Lower leg skin (tissue), 4 donors: ENCODE measurements around the gene MLEC. TPM values are rescaled to one million over a fixed set of nuclear protein-coding genes. Genes with fewer than 3 reads are reported as not detected.

Source experiments
- DNase-seq, 2 donors: peaks; one replicate each; pipeline ENCODE4 v3.0.0-alpha.2; 2019; ENCODE audit warnings: low spot score in 2 of 2
- H3K4me3 ChIP-seq: fragments of 200-600 bp; sonication (generic); 2 replicates; pipeline ENCODE4 v1.5.1; 2017; ENCODE audit warnings: mild to moderate bottlenecking, low read depth; ENCODE audit not compliant: poor library complexity, severe bottlenecking
- POLR2A ChIP-seq, 2 donors: fragments of 450-650 bp; IDR thresholded peaks; one replicate each; pipeline ENCODE4 v1.6.1; 2016 to 2017; ENCODE audit warnings: antibody characterized with exemption in 2 of 2, mild to moderate bottlenecking in 1 of 2, moderate library complexity in 1 of 2
- WGBS, 2 donors: methylation state at CpG; one replicate each; pipeline ENCODE4 v1.1.5; 2018; 5-methylcytosine and 5-hydroxymethylcytosine counted together
- intact Hi-C: fragments of 100-400 bp; cut with DNase I; formaldehyde crosslinking; loops from one replicate; pipeline ENCODE4 v1.15.0; 2023; ENCODE audit warnings: low total_unique reads
- total RNA-seq, 4 donors: library from RNA; depleted of rRNA; stranded (reverse); fragments of >200 nt; gene quantifications; one replicate each; pipeline ENCODE4 v1.1.0, GENCODE V29; 2016
- TF ChIP-seq, protein P1 (sequence below), 3 donors: fragments of 450-650 bp; IDR thresholded peaks; one replicate each; pipeline ENCODE4 v1.5.1; 2016; ENCODE audit warnings: antibody characterized with exemption in 3 of 3, mild to moderate bottlenecking in 3 of 3, moderate library complexity in 2 of 3

MLEC gene
- total RNA-seq, 4 donors from 2014 or later: 15.4 to 53.3 (median 40.9) TPM

DNA sequence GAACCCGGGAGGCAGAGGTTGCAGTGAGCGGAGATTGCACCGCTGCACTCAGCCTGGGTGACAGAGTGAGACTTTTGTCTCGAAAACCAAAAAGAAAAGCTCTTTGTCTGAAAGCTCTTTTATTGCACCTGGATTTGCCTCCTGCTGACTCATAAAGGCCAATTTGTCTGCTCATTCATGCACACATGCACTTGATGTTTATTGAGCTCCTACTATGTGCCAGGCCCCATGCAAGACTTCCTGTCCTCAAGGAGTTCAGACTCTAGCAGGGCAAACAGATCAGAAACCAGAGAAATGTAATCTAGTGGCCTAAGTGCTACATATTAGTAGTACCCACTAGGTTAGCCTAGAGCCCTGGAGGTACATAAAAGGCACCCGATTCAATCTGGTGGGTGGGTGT, 16.3 kb upstream of the MLEC start:
- TF ChIP-seq POLR2A (IDR thresholded peaks at IDR 0.05): no peak
- TF ChIP-seq, protein P1, sequence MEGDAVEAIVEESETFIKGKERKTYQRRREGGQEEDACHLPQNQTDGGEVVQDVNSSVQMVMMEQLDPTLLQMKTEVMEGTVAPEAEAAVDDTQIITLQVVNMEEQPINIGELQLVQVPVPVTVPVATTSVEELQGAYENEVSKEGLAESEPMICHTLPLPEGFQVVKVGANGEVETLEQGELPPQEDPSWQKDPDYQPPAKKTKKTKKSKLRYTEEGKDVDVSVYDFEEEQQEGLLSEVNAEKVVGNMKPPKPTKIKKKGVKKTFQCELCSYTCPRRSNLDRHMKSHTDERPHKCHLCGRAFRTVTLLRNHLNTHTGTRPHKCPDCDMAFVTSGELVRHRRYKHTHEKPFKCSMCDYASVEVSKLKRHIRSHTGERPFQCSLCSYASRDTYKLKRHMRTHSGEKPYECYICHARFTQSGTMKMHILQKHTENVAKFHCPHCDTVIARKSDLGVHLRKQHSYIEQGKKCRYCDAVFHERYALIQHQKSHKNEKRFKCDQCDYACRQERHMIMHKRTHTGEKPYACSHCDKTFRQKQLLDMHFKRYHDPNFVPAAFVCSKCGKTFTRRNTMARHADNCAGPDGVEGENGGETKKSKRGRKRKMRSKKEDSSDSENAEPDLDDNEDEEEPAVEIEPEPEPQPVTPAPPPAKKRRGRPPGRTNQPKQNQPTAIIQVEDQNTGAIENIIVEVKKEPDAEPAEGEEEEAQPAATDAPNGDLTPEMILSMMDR (IDR thresholded peaks at IDR 0.05): no peak
- H3K4me3 ChIP-seq: no peak overlapping the region
- intact Hi-C loops: no loop called here
- no peak for DNase-seq
- WGBS, 2 donors: 85 to 92% methylated on average over 5 of the region's 5 CpGs

DNA sequence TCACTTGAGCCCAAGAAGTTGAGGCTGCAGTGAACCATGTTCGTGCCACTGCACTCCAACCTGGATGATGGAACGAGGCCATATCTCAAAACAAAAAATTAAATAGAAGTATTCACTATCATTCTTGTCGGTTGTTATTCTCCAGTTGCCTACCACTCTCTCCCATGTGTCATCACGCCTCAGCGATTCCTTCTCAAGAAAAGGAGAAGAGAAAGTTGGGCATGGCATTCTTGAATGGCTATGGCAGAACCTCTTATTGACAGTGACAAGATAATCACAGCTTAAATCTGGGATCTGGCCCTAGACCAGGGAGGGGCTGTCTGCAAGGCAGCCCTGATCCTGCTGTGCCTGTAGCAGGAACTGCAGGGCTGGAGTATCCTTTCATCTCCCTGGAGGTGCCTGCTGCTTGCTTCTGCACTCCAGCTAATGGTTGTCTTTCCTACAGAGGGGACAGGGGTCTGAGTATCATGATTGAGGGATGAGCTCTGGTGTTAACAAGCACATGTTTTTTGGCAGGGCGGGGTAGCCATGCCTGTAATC, 12.8 kb upstream of the MLEC start:
- intact Hi-C loops: no loop called here
- WGBS, 2 donors: 86 to 89% methylated on average over 6 of the region's 6 CpGs
- no peak overlapping the region for H3K4me3 ChIP-seq
- DNase-seq: no peak
- TF ChIP-seq POLR2A (IDR thresholded peaks at IDR 0.05): no peak
- TF ChIP-seq, protein P1 (IDR thresholded peaks at IDR 0.05): no peak

DNA sequence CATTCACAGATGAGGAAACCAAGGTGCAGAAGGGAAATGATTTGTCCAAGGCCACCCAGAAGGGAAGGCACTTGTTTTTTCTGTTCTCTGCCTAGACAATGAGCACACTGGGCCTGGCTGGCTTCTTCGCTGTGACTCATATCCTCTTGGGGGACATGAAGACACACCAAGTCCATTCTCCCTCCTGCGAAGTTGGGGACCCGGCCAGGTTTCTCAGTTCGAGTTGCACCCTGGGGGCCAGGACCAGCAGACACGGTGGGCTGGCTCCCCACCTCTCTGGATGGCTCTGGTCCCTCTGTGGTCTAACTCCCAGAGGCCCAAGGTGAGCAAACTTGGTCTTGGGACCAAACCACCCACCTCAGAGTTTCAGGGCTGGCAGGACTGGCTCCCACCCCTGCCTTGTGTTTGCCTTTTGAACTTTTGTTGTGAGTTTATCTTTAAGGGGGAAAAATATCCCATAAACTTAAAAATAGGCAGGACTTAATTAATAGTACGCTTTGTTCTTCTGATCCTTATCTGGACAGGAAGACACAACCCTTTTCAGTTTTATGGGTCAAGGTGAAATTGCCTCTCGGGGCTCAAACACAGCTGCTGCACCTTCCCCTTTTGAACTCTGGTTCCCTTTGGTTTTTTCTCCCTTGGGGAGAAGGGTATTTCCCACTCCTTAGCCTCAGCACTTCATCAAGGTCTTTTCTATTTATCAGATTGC, 9.0 kb upstream of the MLEC start:
- TF ChIP-seq, protein P1 (IDR thresholded peaks at IDR 0.05): no peak
- no peak for TF ChIP-seq POLR2A (IDR thresholded peaks at IDR 0.05)
- intact Hi-C loops: no loop called here

DNA sequence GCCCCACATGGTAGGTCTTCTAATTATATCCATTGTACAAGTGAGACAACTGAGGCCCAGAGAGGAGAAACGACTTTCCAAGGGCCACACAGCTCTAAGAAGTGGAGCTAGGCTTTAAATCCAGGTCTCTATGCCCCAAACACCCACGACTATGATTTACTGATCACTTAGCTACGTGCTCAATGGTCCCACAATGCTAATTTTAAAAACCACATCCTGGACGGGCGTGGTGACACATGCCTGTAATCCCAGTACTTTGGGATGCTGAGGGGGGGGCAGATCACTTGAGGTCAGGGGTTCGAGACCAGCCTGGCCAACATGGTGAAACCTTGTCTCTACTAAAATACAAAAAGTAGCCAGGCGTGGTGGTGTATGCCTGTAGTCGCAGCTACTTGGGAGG, 8.4 kb upstream of the MLEC start:
- H3K4me3 ChIP-seq: no peak overlapping the region
- no peak for TF ChIP-seq POLR2A (IDR thresholded peaks at IDR 0.05)
- TF ChIP-seq, protein P1 (IDR thresholded peaks at IDR 0.05): no peak
- no peak for DNase-seq
- 67 to 72% methylated on average over 8 of the region's 8 CpGs for WGBS, 2 donors
- intact Hi-C loops: no loop called here

More for the DNA sequence above, 9.0 kb upstream of the MLEC start:
- no peak overlapping the region for H3K4me3 ChIP-seq
- 34 to 39% methylated on average over 7 of the region's 7 CpGs for WGBS, 2 donors
- no peak for DNase-seq

DNA sequence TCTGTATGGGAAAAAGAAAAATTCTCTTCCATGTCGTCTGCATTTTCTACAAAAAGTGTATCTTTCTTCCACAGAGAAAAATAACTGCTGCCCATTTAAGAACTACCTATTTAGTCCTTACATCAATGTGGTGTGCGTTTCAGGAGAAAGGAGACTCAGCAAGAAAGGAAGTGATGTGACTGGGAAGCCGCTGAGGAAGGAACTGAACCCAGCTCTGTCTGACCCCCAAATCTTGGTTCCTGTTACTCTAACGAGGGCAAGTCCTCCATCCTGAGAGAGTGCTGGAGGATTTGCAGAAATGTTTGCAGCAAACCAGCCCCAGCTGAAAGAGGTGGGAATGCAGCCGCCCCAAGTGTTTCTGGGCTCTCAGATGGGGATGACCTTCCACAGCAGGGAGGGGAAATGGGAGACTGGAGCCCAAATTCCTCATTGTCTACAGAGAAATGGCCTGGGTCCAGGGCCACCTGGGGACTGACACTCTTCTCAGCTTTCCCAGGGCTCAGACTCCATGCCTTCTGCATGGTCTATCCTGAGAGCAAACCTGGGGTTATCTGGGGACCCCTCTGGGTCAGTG, 6.7 kb upstream of the MLEC start:
- WGBS, 2 donors: 47 to 55% methylated on average over 5 of the region's 5 CpGs

More for the DNA sequence above, 6.7 kb upstream of the MLEC start:
- no peak overlapping the region for H3K4me3 ChIP-seq
- DNase-seq: no peak
- intact Hi-C loops: no loop called here
- TF ChIP-seq POLR2A (IDR thresholded peaks at IDR 0.05): no peak
- TF ChIP-seq, protein P1 (IDR thresholded peaks at IDR 0.05): no peak
